Neural progenitor cell (in vitro differentiated cells): ENCODE measurements around the gene UBXN6. TPM values are rescaled to one million over a fixed set of nuclear protein-coding genes. Genes with fewer than 3 reads are reported as not detected.

Experiments used
- DNase-seq: peaks from one replicate; pipeline ENCODE4 v3.0.0-alpha.2; 2016; ENCODE audit warnings: low spot score
- H2AFZ ChIP-seq: fragments of 200-600 bp; sonication (generic); replicated peaks from 2 replicates; pipeline ENCODE4 v1.6.1; 2016; ENCODE audit warnings: antibody characterized with exemption
- H3F3A ChIP-seq: fragments of 200-600 bp; sonication (generic); 2 replicates; pipeline ENCODE4 v1.6.1; 2016; ENCODE audit warnings: antibody characterized with exemption, low read depth
- H3K27ac ChIP-seq: fragments of 200-600 bp; sonication (generic); 2 replicates; pipeline ENCODE4 v1.5.1; 2016; ENCODE audit warnings: mild to moderate bottlenecking
- H3K27me3 ChIP-seq: fragments of 200-600 bp; sonication (generic); 2 replicates; pipeline ENCODE4 v1.6.1; 2016; ENCODE audit warnings: mild to moderate bottlenecking, moderate library complexity
- H3K36me3 ChIP-seq: fragments of 200-600 bp; sonication (generic); 2 replicates; pipeline ENCODE4 v1.5.1; 2016
- H3K4me1 ChIP-seq: fragments of 200-600 bp; sonication (generic); 2 replicates; pipeline ENCODE4 v1.6.1; 2016; ENCODE audit warnings: mixed run types
- H3K4me2 ChIP-seq: fragments of 200-600 bp; sonication (generic); 2 replicates; pipeline ENCODE4 v1.6.1; 2016
- H3K4me3 ChIP-seq: fragments of 200-600 bp; sonication (generic); 2 replicates; pipeline ENCODE4 v1.5.1; 2016
- H3K79me2 ChIP-seq: fragments of 200-600 bp; sonication (generic); 2 replicates; pipeline ENCODE4 v1.6.1; 2016; ENCODE audit warnings: low read depth
- H3K9ac ChIP-seq: fragments of 200-600 bp; sonication (generic); 2 replicates; pipeline ENCODE4 v1.6.1; 2016
- H3K9me3 ChIP-seq: fragments of 200-600 bp; sonication (generic); 2 replicates; pipeline ENCODE4 v1.5.1; 2016; ENCODE audit warnings: low read depth
- H4K20me1 ChIP-seq: fragments of 200-600 bp; sonication (generic); 2 replicates; pipeline ENCODE4 v1.6.1; 2016; ENCODE audit warnings: low read depth
- H3K27ac Mint-ChIP-seq: 3 replicates; pipeline ENCODE4 v1.8.0; 2021; ENCODE audit warnings: mixed read lengths
- H3K27me3 Mint-ChIP-seq: 2 replicates; pipeline ENCODE4 v1.8.0; 2022; ENCODE audit warnings: low read depth, mild to moderate bottlenecking, inconsistent platforms, moderate library complexity, mixed read lengths; ENCODE audit not compliant: insufficient read depth
- H3K36me3 Mint-ChIP-seq: 3 replicates; pipeline ENCODE4 v1.8.0; 2021; ENCODE audit warnings: mixed read lengths
- H3K4me1 Mint-ChIP-seq: 3 replicates; pipeline ENCODE4 v1.8.0; 2021; ENCODE audit warnings: mixed read lengths
- H3K4me3 Mint-ChIP-seq: 3 replicates; pipeline ENCODE4 v1.8.0; 2021; ENCODE audit warnings: mild to moderate bottlenecking, moderate library complexity, mixed read lengths
- H3K9me3 Mint-ChIP-seq: 3 replicates; pipeline ENCODE4 v1.8.0; 2020; ENCODE audit warnings: mixed read lengths
- EZH2 ChIP-seq: fragments of 200-600 bp; sonication (generic); IDR thresholded peaks from 2 replicates; pipeline ENCODE4 v1.6.1; 2017; ENCODE audit warnings: antibody characterized with exemption, mild to moderate bottlenecking, moderate library complexity
- EZH2phosphoT487 ChIP-seq: fragments of 200-600 bp; sonication (generic); IDR thresholded peaks from 2 replicates; pipeline ENCODE4 v1.6.1; 2017; ENCODE audit warnings: antibody characterized with exemption
- total RNA-seq: library from RNA; depleted of rRNA; stranded (reverse); fragments of >200 nt; gene quantifications from 2 replicates; pipeline ENCODE4 v1.2.3, GENCODE V29; 2015; ENCODE audit warnings: low replicate concordance
- TF ChIP-seq, protein P1 (sequence below): fragments of 200-600 bp; sonication (generic); IDR thresholded peaks from 2 replicates; pipeline ENCODE4 v1.5.1; 2017; ENCODE audit warnings: antibody characterized with exemption, mild to moderate bottlenecking

UBXN6 gene
- total RNA-seq, 1 donor from 2014 or later = 24.9 TPM

DNA sequence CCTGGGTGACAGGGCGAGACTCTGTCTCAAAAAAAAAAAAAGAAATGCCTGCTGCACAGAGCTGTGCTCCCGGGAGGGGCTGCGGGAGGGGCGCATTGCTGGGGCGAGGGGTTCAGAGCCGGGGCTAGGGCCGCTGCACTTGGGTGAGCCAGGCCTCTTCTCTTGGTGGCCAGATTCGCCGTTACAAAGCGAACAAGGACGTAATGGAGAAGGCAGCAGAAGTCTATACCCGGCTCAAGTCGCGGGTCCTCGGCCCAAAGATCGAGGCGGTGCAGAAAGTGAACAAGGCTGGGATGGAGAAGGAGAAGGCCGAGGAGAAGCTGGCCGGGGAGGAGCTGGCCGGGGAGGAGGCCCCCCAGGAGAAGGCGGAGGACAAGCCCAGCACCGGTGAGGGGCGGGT, 41.7 kb upstream of the UBXN6 start:
- no peak overlapping the region for H3K4me2 ChIP-seq
- H3K79me2 ChIP-seq = no peaks in the 10 kb centered on the region
- no peak overlapping the region for H3K27ac ChIP-seq
- no peak overlapping the region for H3K9ac ChIP-seq
- H3K9me3 ChIP-seq = no peaks in the 10 kb centered on the region
- no peaks in the 10 kb centered on the region for H3K36me3 ChIP-seq
- H3K4me3 ChIP-seq = no peak overlapping the region
- Mint-ChIP-seq H3K9me3 (no peaks in the 10 kb centered on the region), H3K27me3 (peaks cover 8% of the 10 kb centered on the region), H3K36me3 (peaks cover 2% of the 10 kb centered on the region), H3K27ac (no peak overlapping the region), H3K4me3 (no peak overlapping the region), H3K4me1 (no peaks in the 10 kb centered on the region)
- TF ChIP-seq, protein P1, sequence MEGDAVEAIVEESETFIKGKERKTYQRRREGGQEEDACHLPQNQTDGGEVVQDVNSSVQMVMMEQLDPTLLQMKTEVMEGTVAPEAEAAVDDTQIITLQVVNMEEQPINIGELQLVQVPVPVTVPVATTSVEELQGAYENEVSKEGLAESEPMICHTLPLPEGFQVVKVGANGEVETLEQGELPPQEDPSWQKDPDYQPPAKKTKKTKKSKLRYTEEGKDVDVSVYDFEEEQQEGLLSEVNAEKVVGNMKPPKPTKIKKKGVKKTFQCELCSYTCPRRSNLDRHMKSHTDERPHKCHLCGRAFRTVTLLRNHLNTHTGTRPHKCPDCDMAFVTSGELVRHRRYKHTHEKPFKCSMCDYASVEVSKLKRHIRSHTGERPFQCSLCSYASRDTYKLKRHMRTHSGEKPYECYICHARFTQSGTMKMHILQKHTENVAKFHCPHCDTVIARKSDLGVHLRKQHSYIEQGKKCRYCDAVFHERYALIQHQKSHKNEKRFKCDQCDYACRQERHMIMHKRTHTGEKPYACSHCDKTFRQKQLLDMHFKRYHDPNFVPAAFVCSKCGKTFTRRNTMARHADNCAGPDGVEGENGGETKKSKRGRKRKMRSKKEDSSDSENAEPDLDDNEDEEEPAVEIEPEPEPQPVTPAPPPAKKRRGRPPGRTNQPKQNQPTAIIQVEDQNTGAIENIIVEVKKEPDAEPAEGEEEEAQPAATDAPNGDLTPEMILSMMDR = no peak
- no peak for TF ChIP-seq EZH2phosphoT487
- no peak for TF ChIP-seq EZH2
- no peak overlapping the region for H2AFZ ChIP-seq
- DNase-seq = no peak
- no peaks in the 10 kb centered on the region for H3F3A ChIP-seq
- no peaks in the 10 kb centered on the region for H3K27me3 ChIP-seq
- peaks cover 14% of the 10 kb centered on the region for H4K20me1 ChIP-seq
- H3K4me1 ChIP-seq = peaks cover 11% of the 10 kb centered on the region

DNA sequence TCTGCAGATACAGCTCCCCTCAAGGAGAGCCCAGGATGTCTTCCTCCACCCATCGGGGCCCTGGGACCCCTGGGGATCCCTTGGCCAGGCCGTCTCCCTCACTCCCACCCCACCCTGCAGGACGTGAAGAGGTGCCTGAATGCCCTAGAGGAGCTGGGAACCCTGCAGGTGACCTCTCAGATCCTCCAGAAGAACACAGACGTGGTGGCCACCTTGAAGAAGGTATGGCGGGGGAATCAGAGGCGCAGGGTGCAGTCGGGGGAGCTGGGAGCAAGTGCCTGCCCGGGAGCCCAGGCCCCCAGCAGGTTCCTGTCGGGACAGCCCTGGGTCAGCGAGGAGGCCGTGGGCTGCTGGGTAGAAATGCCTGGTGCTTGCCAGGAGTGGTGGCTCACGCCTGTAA, 41.1 kb upstream of the UBXN6 start:
- Histone ChIP-seq H3K4me1 (peaks cover 10% of the 10 kb centered on the region), H3K4me3 (no peak overlapping the region), H2AFZ (no peak overlapping the region), H3K79me2 (no peaks in the 10 kb centered on the region), H3K4me2 (no peak overlapping the region), H3K27ac (no peak overlapping the region), H3F3A (no peaks in the 10 kb centered on the region), H4K20me1 (peaks cover 12% of the 10 kb centered on the region), H3K36me3 (no peaks in the 10 kb centered on the region), H3K9ac (no peak overlapping the region), H3K27me3 (no peaks in the 10 kb centered on the region), H3K9me3 (no peaks in the 10 kb centered on the region)
- no peak overlapping the region for H3K27ac Mint-ChIP-seq
- peaks cover 8% of the 10 kb centered on the region for H3K27me3 Mint-ChIP-seq
- no peaks in the 10 kb centered on the region for H3K4me1 Mint-ChIP-seq
- H3K36me3 Mint-ChIP-seq = peaks cover 2% of the 10 kb centered on the region
- no peaks in the 10 kb centered on the region for H3K9me3 Mint-ChIP-seq
- DNase-seq = no peak
- H3K4me3 Mint-ChIP-seq = no peak overlapping the region
- TF ChIP-seq EZH2phosphoT487 (no peak), EZH2 (no peak)
- TF ChIP-seq, protein P1 = no peak

DNA sequence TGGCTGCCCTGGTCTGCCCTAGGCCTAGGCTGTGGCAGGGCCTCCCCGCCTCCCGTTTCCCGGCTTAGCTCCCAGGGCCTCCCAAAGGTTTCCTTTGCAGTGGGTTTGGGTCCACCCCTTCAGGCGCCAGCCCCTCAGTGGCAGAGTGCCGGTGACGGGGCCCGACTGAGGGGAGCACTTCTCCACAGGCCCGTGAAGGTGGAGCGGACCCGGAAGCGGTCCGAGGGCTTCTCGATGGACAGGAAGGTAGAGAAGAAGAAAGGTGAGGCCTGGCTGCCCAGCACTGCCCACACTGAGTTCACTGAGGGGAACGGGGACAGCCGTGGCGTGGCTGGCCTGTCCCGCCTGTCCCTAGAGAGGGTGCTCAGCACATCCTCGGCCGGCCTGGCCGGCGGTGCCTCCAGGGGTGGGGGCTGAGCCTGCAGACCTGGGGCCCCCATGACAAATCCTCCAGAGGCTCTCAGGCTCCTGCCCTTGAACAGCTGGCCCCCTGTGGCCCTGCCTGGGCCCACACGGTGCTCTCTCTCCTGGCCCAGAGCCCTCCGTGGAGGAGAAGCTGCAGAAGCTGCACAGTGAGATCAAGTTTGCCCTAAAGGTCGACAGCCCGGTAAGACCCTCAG, 40.3 kb upstream of the UBXN6 start:
- Mint-ChIP-seq H3K36me3 (peaks cover 2% of the 10 kb centered on the region), H3K27ac (no peak overlapping the region), H3K9me3 (no peaks in the 10 kb centered on the region), H3K4me1 (no peaks in the 10 kb centered on the region), H3K4me3 (no peak overlapping the region), H3K27me3 (peaks cover 7% of the 10 kb centered on the region)
- H3K4me2 ChIP-seq = no peak overlapping the region
- H3K4me1 ChIP-seq = peaks cover 2% of the 10 kb centered on the region
- H3K27me3 ChIP-seq = no peaks in the 10 kb centered on the region
- TF ChIP-seq, protein P1 = no peak
- TF ChIP-seq EZH2 (no peak), EZH2phosphoT487 (no peak)
- DNase-seq = no peak
- no peaks in the 10 kb centered on the region for H3K79me2 ChIP-seq
- no peak overlapping the region for H3K4me3 ChIP-seq
- H3K36me3 ChIP-seq = no peaks in the 10 kb centered on the region
- H2AFZ ChIP-seq = no peak overlapping the region
- H3K9me3 ChIP-seq = no peaks in the 10 kb centered on the region
- no peaks in the 10 kb centered on the region for H3F3A ChIP-seq
- H3K27ac ChIP-seq = no peak overlapping the region
- no peak overlapping the region for H3K9ac ChIP-seq
- H4K20me1 ChIP-seq = peaks cover 4% of the 10 kb centered on the region
